Stimulated activated CD4-positive, alpha-beta T cell treated with anti-CD3 and anti-CD28 coated beads, TNF-alpha, amount 100 ng/mL, for 1 hour (primary cell): ENCODE results near the gene FARP1.

Experiments
- DNase-seq, 3 donors: peaks; one replicate each; pipeline ENCODE4 v3.0.0-alpha.2; 2020; ENCODE audit warnings: low read depth in 3 of 3, low spot score in 1 of 3

The FARP1 gene

DNA sequence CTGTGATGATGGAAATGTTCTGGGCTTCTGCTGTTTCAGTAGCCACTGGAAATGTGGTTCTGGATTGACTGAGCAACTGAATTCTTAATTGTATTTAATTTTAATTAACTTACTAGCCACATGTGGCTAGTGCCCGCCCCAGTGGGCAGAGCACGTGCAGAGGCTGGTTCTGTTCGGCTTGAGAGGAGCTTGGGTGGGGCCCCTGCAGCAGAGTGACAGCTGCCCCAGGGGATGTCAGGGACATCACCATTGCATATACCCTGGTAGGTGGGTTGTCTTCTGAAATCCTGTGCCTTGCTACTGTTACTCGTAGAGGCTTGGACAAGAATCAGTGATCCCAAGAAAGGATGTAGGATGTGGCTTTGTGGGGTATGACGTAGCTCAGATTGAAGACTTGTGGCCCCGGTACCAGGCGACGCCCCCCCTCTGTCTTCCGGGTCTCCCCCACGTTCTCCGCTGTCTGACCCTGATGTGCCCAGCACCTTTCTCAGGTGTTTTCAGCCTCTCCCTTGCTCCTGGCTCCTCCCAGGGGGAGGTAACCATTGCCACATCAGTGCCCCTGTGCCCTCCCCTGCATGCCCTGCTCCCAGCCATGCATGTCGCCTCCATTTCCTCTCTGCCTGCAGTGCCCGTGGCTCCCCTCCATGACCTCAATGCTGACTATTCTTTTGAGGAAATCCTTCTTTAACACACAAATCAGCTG, 136.7 kb downstream of the FARP1 start:
- no peak for DNase-seq

DNA sequence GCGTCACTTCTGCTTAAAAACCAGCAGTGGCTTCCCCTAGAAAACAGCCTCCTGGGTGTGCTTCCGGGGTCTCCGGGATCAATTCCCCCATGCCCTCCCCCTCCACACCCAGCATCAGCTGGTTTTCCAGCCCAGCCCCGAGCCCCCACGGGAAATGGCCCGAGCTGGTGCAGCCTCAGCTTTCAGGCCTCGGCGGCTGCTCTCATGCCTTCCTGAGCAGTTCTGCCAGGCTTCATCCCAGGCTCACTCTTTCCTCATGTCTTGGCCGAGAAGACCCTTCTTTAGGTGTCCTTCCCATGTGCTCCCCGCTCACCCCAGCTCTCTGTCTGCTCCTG, 137.2 kb downstream of the FARP1 start:
- no peak for DNase-seq

GRCh38 chr13:98284679-98285078, 141.8 kb downstream of the FARP1 start:
- DNase-seq: no peak

GRCh38 chr13:98285317-98285716, 142.4 kb downstream of the FARP1 start:
- no peak for DNase-seq

- no peak for DNase-seq
These were observed 143.1 kb downstream of the FARP1 start for GRCh38 chr13:98285852-98286594.

- DNase-seq: no peak
These were observed 143.9 kb downstream of the FARP1 start for GRCh38 chr13:98286799-98287198.

GRCh38 chr13:98288211-98288610, 145.3 kb downstream of the FARP1 start:
- no peak for DNase-seq

- no peak for DNase-seq
These were observed 146.5 kb downstream of the FARP1 start for GRCh38 chr13:98289339-98289945.

GRCh38 chr13:98290261-98290660, 147.4 kb downstream of the FARP1 start:
- no peak for DNase-seq

DNA sequence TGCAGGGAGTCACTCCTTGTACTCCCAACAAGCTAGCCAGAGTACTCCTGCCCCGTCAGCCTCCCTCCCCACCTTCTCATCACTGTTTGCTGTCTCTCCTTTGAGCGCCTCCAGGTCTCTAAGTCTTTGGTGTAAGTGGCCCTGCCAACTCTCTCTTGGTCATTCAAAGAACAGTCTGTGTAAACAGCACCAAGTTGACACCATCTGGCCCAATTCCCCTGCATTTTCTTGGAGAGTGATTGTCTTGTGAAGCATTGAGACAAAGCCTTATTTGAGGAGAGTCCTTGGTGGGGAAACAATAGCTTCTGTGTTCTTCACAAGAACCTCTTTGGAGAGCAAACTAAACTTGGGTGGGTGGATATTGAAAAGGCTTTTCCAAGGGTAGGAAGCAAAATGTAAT, 148.8 kb downstream of the FARP1 start:
- DNase-seq: no peak

GRCh38 chr13:98293103-98293502, 150.2 kb downstream of the FARP1 start:
- no peak for DNase-seq

DNA sequence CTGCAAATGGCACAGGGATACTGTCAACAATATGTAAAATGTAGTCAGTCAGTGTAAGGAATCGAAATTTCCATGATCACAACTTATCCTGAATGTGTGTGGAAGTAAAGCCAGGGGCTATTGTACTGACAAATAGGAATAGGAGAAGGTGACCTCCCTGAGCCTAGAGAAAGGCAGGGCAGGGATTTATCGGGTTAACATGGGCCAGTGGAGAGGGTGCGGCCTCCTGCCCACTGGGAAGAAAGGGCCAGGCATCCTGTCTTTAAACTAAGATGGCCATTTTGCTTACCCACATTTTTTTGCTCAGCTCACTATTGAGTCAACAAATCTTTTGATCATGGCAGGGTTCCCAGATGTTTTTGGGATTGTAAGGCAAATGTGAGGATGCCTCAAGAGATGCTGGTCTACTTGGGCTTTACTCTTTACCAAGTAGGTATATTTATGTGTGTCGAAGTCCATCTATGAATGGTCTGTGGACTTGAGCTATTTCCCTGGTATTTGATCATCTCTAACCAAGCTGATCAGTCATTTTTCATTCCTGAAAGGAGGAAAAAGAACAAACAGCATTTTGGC, 150.8 kb downstream of the FARP1 start:
- no peak for DNase-seq

DNA sequence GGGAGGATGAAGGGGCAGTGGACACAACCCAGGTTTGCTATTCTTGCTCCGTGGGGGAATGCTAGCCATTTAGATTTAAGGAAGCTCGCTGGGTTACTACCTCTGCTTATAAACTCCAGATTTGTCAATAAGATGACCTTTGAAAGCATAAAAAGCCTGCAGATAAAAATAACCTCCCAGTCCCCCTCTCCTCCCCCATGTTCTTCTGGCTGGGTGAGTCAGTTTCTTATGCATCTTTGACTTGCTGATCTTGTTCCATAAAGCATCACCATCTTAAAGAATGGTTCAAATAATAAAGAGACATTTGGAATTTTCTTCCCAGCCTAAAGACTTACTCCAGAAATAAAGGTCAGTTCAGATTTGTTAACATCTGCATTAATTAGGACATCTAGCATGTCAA, 152.5 kb downstream of the FARP1 start:
- no peak for DNase-seq

DNA sequence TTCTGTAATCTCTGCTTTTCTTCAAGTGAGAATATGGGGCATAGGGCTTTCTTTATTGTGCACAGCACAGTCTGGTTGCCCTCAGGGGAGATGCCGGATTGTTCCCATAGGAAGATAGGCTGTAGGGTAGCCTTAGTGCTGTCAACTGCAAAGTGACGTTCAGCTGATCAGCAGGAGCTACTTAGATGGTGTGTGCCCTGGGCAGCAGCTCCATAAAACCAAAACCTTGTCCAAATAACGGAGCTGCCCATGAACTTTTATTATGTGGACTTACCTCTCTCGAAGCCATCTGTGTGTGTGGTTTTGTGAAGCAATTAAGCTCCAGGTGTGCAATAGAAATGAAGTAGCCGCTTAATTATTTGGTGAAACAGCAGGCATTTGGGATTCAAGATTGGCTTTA, 154.2 kb downstream of the FARP1 start:
- DNase-seq: no peak

- DNase-seq: no peak
These were observed 154.9 kb downstream of the FARP1 start for GRCh38 chr13:98297745-98298144.

- no peak for DNase-seq
These were observed 155.7 kb downstream of the FARP1 start for GRCh38 chr13:98298599-98298998.

DNA sequence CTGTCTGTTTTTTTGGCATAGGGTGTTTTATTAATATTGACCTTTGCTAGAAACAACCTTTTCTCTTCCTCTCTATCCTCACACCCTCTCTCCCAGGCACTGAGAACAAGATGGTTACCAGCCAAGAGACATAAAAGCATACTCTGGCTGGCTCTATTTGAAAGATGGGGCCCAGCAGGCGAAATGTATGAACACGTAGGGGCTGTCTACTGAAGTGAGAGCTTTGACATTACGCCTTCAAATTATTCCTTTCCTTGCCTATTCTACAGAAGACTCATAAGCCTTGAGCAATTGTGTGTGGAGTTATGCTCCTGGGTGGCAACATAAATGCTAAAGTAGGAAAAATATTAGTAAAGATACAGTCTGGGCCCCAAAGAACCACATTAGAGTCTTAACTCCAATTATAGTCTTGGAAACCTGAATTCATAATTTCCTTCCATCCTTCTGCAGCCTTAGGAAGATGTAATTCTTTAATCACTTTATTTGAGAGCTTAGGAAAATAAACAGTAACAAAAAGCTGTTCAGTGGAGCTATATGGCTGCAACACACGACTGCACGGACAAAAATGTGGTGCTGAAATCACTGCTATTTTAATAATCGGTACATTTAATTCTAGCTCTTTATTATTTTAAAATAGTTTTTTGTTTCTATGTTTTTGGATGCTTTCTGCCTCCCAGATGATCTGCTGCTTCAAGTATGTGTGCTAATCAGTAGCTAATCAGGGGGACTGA, 156.5 kb downstream of the FARP1 start:
- DNase-seq: no peak

- no peak for DNase-seq
These were observed 157.1 kb downstream of the FARP1 start for GRCh38 chr13:98299966-98300350.

GRCh38 chr13:98300956-98301641, 158.2 kb downstream of the FARP1 start:
- DNase-seq: no peak

- DNase-seq: no peak
These were observed 158.8 kb downstream of the FARP1 start for GRCh38 chr13:98301721-98302120.

DNA sequence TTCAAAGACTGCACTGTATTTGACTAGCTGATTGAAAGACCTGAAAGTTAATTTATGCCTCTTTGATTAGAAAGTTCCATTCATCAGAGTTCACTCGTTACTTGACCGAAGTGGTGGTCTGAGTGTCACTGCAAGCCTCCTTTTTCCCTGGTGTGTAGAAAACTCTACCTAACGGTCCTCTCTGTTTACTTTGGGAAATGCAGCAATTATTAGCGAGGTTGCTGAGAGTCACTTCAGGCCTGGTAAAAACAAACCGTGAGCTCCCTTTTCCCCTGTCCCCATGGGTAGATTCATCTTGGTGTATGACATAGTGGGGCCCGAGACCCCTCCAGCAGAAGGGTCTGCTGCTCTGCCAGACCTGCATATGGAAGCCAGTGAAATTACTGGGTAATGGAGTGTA, 161.0 kb downstream of the FARP1 start:
- DNase-seq: no peak
